ENCODE results near the gene RAB24. TPM values are rescaled to one million over a fixed set of nuclear protein-coding genes. Genes with fewer than 3 reads are reported as not detected.
A peak's percentile ranks its signal among the peaks of the same experiment; 100 is the strongest.
"Not testable (repeated sequence)": the region's sequence is repeated elsewhere in the genome, so short reads cannot be mapped to it uniquely, and the experiment has no call there.

Gene RAB24
- total RNA-seq, 2 donors from 2014 or later: 79.1 to 92.0 TPM

GRCh38 chr5:177260961-177261360, 42.6 kb downstream of the RAB24 start:
- DNase-seq: no peak
- intact Hi-C loops (cut with DNase I): no loop called here

GRCh38 chr5:177258711-177259110, 44.8 kb downstream of the RAB24 start:
- intact Hi-C loops (cut with DNase I); H3K4me1 ChIP-seq; H3K27ac ChIP-seq; H3K27me3 ChIP-seq; ATAC-seq; H3K9me3 ChIP-seq; DNase-seq; H3K4me3 ChIP-seq: not testable (repeated sequence)
- 88 to 97% methylated on average over 7 of the region's 7 CpGs for WGBS, 2 donors
- peaks cover 16 to 22% of the 10 kb centered on the region in 2 donors for H3K36me3 ChIP-seq (replicated peaks in 1 of 2; ENCODE audit: insufficient read depth in 1 of 2, low read depth in 2 of 2)

More at GRCh38 chr5:177260961-177261360, 42.6 kb downstream of the RAB24 start:
- 94 to 95% methylated on average over 7 of the region's 7 CpGs for WGBS, 2 donors
- Histone ChIP-seq H3K4me3 (no peak overlapping the region), H3K27me3 (no peaks in the 10 kb centered on the region), H3K4me1 (peaks cover 4% of the 10 kb centered on the region), H3K36me3 (replicated peaks in 1 of 2; ENCODE audit: insufficient read depth in 1 of 2, low read depth in 2 of 2) (peaks cover 16 to 21% of the 10 kb centered on the region in 2 donors), H3K27ac (no peak overlapping the region), H3K9me3 (no peaks in the 10 kb centered on the region)
- TF ChIP-seq POLR2A (IDR thresholded peaks at IDR 0.05) (no peak), CTCF (IDR thresholded peaks at IDR 0.05) (no peak)
- ATAC-seq: no peak

DNA sequence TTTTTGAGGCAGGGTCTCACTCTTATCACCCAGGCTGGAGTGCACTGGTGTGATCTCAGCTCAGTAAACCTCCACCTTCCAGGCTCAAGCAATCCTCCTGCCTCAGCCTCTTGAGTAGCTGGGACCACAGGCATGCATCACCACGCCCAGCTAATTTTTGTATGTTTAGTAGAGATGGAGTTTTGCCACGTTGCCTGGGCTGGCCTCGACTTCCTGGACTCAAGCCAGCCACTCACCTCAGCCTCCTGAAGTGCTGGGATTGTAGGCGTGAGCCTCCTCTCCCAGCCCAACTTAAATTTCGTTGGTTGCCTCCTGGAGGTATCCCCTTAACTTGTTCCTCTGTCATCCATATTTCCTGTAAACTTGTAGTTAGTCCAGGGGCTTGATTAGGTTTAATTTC, 47.2 kb downstream of the RAB24 start:
- Histone ChIP-seq H3K4me1 (no peaks in the 10 kb centered on the region), H3K4me3 (no peak overlapping the region), H3K36me3 (replicated peaks in 1 of 2; ENCODE audit: insufficient read depth in 1 of 2, low read depth in 2 of 2) (peaks cover 21 to 25% of the 10 kb centered on the region in 2 donors), H3K9me3 (no peaks in the 10 kb centered on the region), H3K27ac (no peak overlapping the region), H3K27me3 (no peaks in the 10 kb centered on the region)
- peak; percentile 27 to 57 (median 43) for DNase-seq
- WGBS, 2 donors: 36 to 37% methylated on average over 5 of the region's 5 CpGs
- TF ChIP-seq POLR2A (IDR thresholded peaks at IDR 0.05): no peak
- no peak for TF ChIP-seq CTCF (IDR thresholded peaks at IDR 0.05)
- no peak for ATAC-seq
- intact Hi-C loops (cut with DNase I): no loop called here

DNA sequence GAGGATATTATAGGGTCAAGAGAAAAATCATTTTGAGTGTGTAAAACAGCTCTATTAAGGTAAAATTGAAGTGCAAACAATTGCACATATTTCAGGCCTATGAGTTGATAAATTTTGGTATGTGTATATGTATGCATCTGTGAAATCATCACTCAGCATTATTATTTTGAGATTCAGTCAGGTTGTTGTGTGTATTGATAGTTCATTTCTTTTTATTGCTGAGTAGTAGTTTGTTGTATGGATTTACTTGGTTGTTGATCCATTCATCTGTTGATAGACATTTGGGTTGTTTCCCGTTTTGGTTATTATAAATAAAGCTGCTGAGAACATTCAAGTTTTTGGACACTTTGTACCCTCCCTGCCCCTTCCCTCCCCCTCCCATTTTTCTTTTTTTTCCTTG, 50.3 kb downstream of the RAB24 start:
- H3K9me3 ChIP-seq: no peaks in the 10 kb centered on the region
- H3K4me1 ChIP-seq: peaks cover 5% of the 10 kb centered on the region
- ATAC-seq (no peak), DNase-seq (no peak)
- TF ChIP-seq CTCF (IDR thresholded peaks at IDR 0.05) (no peak), POLR2A (IDR thresholded peaks at IDR 0.05) (no peak)
- WGBS, 2 donors: 68 to 96% methylated on average over 1 of the region's 1 CpG
- intact Hi-C loops (cut with DNase I): no loop called here
- no peak overlapping the region for H3K4me3 ChIP-seq
- no peak overlapping the region for H3K27ac ChIP-seq
- no peaks in the 10 kb centered on the region for H3K27me3 ChIP-seq
- H3K36me3 ChIP-seq (replicated peaks in 1 of 2; ENCODE audit: insufficient read depth in 1 of 2, low read depth in 2 of 2): peaks cover 13 to 18% of the 10 kb centered on the region in 2 donors

Other genes with a start within 250 kb of the RAB24 start
- 10 to 100 TPM; 33.7 to 63.9 TPM for gene FGFR4, start 216.8 kb downstream of the RAB24 start, total RNA-seq
- gene NSD1, start 169.9 kb downstream of the RAB24 start, total RNA-seq: 10 to 100 TPM; 29.8 to 32.0 TPM
- gene PRELID1, start 80 bp upstream of the RAB24 start, total RNA-seq: 10 to 100 TPM; 63.3 to 91.8 TPM
- 10 to 100 TPM; 13.2 to 21.4 TPM for gene MXD3, start 8.2 kb upstream of the RAB24 start, total RNA-seq
- gene LMAN2, start 47.9 kb upstream of the RAB24 start, total RNA-seq: 100 to 1,000 TPM; 218 to 227 TPM
- 10 to 100 TPM; 15.0 to 39.2 TPM for gene RGS14, start 54.2 kb upstream of the RAB24 start, total RNA-seq
- not detected for gene SLC34A1, start 80.7 kb upstream of the RAB24 start, total RNA-seq
- not detected for gene PFN3, start 96.9 kb upstream of the RAB24 start, total RNA-seq
- gene F12, start 105.8 kb upstream of the RAB24 start, total RNA-seq: 1 to 10 TPM in 1 of 2 donors, under 1 TPM in 1; 0.33 to 4.4 TPM
- 10 to 100 TPM; 13.7 to 20.8 TPM for gene GRK6, start 123.0 kb upstream of the RAB24 start, total RNA-seq
- gene PRR7, start 143.1 kb upstream of the RAB24 start, total RNA-seq: 1 to 10 TPM in 1 of 2 donors, under 1 TPM in 1; 0.78 to 1.3 TPM
- 10 to 100 TPM; 28.0 to 29.0 TPM for gene DBN1, start 169.9 kb upstream of the RAB24 start, total RNA-seq
- gene PDLIM7, start 193.9 kb upstream of the RAB24 start, total RNA-seq: 10 to 100 TPM in 1 of 2 donors, 1 to 10 TPM in 1; 7.3 to 15.8 TPM
- 1 to 10 TPM; 3.3 to 5.4 TPM for gene DOK3, start 206.1 kb upstream of the RAB24 start, total RNA-seq
- gene DDX41, start 213.2 kb upstream of the RAB24 start, total RNA-seq: 100 to 1,000 TPM in 1 of 2 donors, 10 to 100 TPM in 1; 86.1 to 115 TPM